Fibroblast of villous mesenchyme (primary cell): ENCODE data around the gene FGF4. TPM values are rescaled to one million over a fixed set of nuclear protein-coding genes. Genes with fewer than 3 reads are reported as not detected.

Source experiments
- DNase-seq: peaks from one replicate; pipeline ENCODE4 v3.0.0-alpha.2; 2010; ENCODE audit warnings: low read depth
- H3K4me3 ChIP-seq: 2 replicates; pipeline ENCODE4 v1.5.1; 2011; ENCODE audit warnings: low read depth, mild to moderate bottlenecking, low read length
- CTCF ChIP-seq: IDR thresholded peaks from 2 replicates; pipeline ENCODE4 v1.5.1; 2012; ENCODE audit warnings: low read depth, mild to moderate bottlenecking, low read length; ENCODE audit not compliant: insufficient read depth
- total RNA-seq: library from RNA; depleted of rRNA; stranded (reverse); fragments of >200 nt; gene quantifications from 2 replicates; pipeline ENCODE4 v1.2.3, GENCODE V29; 2012

Gene FGF4
- total RNA-seq, 1 donor: not detected

DNA sequence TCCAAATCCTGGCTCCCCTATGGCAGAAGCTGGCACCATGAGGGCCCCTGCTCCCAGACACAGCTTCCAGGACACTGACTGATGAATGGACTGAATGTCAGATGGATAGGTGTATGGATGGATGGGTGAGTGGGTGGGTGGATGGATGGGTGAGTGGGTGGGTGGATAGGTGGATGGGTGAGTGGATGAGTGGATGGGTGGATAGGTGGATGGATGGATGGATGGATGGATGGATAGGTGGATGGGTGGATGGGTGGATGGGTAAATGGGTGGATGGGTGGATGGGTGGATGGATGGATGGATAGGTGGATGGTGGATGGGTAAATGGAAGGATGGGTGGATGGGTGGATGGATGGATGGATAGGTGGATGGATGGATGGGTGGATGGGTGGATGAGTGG lies 39.8 kb upstream of the FGF4 start:
- H3K4me3 ChIP-seq: no peak overlapping the region
- DNase-seq: no peak
- TF ChIP-seq CTCF: no peak

GRCh38 chr11:69814411-69814810 lies 39.3 kb upstream of the FGF4 start:
- no peak for TF ChIP-seq CTCF
- H3K4me3 ChIP-seq: no peak overlapping the region
- DNase-seq: no peak

GRCh38 chr11:69813839-69814238 lies 38.7 kb upstream of the FGF4 start:
- no peak for TF ChIP-seq CTCF
- H3K4me3 ChIP-seq: no peak overlapping the region
- no peak for DNase-seq

- DNase-seq: no peak
- TF ChIP-seq CTCF: no peak
- H3K4me3 ChIP-seq: no peak overlapping the region
Measured at GRCh38 chr11:69812946-69813345, 37.8 kb upstream of the FGF4 start.

DNA sequence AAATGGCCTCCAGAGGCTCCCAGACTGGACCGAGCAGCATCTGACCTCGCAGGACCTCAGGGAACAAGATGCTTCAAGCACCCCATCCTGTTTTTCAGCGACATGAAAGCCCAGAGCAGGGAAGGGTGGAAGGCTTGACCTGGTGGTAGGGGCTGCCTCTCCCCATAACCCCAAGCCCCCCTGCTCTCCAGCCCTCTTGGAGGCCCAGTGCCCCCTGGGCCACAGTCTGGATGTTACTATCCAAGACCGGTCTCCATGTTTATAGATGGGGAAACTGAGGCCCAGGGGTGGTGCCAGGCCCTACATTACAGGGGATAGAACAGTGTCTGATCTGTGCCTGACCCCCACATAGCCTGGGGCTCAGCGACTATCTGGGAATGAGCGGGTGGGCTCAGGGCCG lies 37.1 kb upstream of the FGF4 start:
- no peak overlapping the region for H3K4me3 ChIP-seq
- no peak for DNase-seq
- no peak for TF ChIP-seq CTCF

GRCh38 chr11:69811431-69811830 lies 36.3 kb upstream of the FGF4 start:
- TF ChIP-seq CTCF: no peak
- no peak for DNase-seq
- no peak overlapping the region for H3K4me3 ChIP-seq

DNA sequence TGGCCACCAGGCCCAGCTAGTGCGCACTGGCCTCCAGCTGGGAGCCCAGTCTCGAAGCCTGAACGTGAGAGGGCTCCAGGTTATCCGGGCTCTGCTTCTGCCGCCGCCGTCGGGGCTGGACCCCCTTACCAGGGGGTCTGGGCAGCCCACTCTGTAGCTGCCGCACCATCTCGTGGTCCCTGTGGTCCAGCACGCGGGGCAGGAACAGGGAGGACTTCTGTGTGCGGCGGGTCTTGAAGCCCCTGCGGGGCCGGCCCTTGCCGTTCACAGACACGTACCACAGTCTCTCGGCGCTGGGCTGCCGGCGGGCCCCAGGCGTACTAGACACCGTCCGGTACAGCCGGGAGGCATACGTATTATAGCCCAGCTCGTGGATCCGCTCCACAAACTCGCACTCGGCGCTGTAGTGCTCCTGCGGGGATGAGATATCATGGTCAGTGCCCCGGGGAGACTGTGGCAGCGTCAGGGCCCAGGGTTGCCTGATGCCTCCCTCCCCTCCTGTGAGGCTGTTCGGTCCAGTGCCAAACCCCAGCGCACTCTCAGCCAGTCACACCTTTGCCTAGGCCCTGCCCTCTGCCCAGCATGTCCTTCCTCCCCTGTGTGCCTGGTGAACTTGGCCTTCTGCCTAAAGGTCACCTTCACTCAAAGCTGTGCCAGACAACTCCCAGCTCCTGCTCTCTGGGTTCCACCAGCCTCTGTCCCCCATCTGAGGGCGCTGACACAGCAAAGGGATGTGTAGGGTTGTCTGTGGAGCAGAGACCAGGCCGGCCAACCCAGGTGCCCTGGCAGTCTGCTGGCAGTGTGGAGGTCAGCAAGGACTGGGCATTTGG lies 35.4 kb upstream of the FGF4 start:
- H3K4me3 ChIP-seq: no peak overlapping the region
- DNase-seq: no peak
- TF ChIP-seq CTCF: no peak
